HepG2 (cell line): ENCODE measurements around the gene HMMR. TPM values are rescaled to one million over a fixed set of nuclear protein-coding genes. Genes with fewer than 3 reads are reported as not detected.
A peak's percentile ranks its signal among the peaks of the same experiment; 100 is the strongest.

ENCODE experiments used
- CREM ChIP-seq, 2 experiments: sonication (generic) in 1 of 2; formaldehyde crosslinking in 1 of 2; IDR thresholded peaks; 2 replicates each; pipeline versions ENCODE4 v1.4.0 to v1.6.1; 2016 to 2020; ENCODE audit warnings: antibody characterized with exemption in 1 of 2, mild to moderate bottlenecking in 1 of 2, missing genetic modification reagents in 1 of 2
- FOXJ3 ChIP-seq: sonication (generic); formaldehyde crosslinking; IDR thresholded peaks from 2 replicates; pipeline ENCODE4 v1.4.0; 2020; ENCODE audit warnings: missing genetic modification reagents, mild to moderate bottlenecking, borderline replicate concordance
- HES4 ChIP-seq: sonication (generic); formaldehyde crosslinking; IDR thresholded peaks from 2 replicates; pipeline ENCODE4 v1.9.0; 2021; ENCODE audit warnings: mild to moderate bottlenecking, missing genetic modification reagents, borderline replicate concordance
- HMGA1 ChIP-seq: sonication (generic); formaldehyde crosslinking; conservative IDR thresholded peaks from 2 replicates; pipeline ENCODE4 v1.4.0; 2020; ENCODE audit warnings: missing genetic modification reagents
- RFX3 ChIP-seq: IDR thresholded peaks from 2 replicates; pipeline ENCODE4 v1.6.1; 2016; ENCODE audit warnings: missing biosample characterization, missing genetic modification reagents
- ZC3H4 ChIP-seq: sonication (generic); formaldehyde crosslinking; IDR thresholded peaks from 2 replicates; pipeline ENCODE4 v1.4.0; 2020; ENCODE audit warnings: missing genetic modification reagents, borderline replicate concordance
- ZFP36 ChIP-seq: fragments of 150-350 bp; IDR thresholded peaks from 2 replicates; pipeline ENCODE4 v1.6.1; 2018; ENCODE audit warnings: borderline replicate concordance, low read length, low read depth; ENCODE audit not compliant: partially characterized antibody
- ZNF33B ChIP-seq: sonication (generic); formaldehyde crosslinking; IDR thresholded peaks from 2 replicates; pipeline ENCODE4 v1.5.1; 2020; ENCODE audit warnings: mild to moderate bottlenecking, missing genetic modification reagents
- ZNF550 ChIP-seq: sonication (generic); formaldehyde crosslinking; IDR thresholded peaks from 2 replicates; pipeline ENCODE4 v1.4.0; 2020; ENCODE audit warnings: mild to moderate bottlenecking, missing genetic modification reagents, borderline replicate concordance
- ZNF615 ChIP-seq: sonication (generic); formaldehyde crosslinking; IDR thresholded peaks from 2 replicates; pipeline ENCODE4 v1.5.0; 2020; ENCODE audit warnings: mild to moderate bottlenecking, missing genetic modification reagents, borderline replicate concordance
- ZNF788 ChIP-seq: sonication (generic); formaldehyde crosslinking; IDR thresholded peaks from 2 replicates; pipeline ENCODE4 v1.5.0; 2020; ENCODE audit warnings: mild to moderate bottlenecking, missing genetic modification reagents, borderline replicate concordance
- polyA plus RNA-seq, 8 experiments: library from polyadenylated mRNA; depleted of rRNA in 3 of 8; stranded (reverse) in 7 of 8; unstranded in 1 of 8; fragments of >200 nt; fragmentation: Illumina TruSeq in 4 of 8; extraction: Trizol in 4 of 8; gene quantifications; 2 replicates each; pipeline versions ENCODE4 v1.2.1 to v1.2.3, GENCODE V29; 2011 to 2016; ENCODE audit warnings: low read depth in 4 of 8, missing spikeins in 1 of 8, mixed read lengths in 1 of 8; ENCODE audit not compliant: insufficient read depth in 1 of 8
- total RNA-seq, 5 experiments: library from RNA; depleted of rRNA; stranded (reverse); fragments of >200 nt; fragmentation: Illumina TruSeq; extraction: Trizol; gene quantifications; 2 replicates each; pipeline ENCODE4 v1.2.3, GENCODE V29; 2016; ENCODE audit warnings: low read depth in 1 of 5
- TF ChIP-seq, protein P1 (sequence below): sonication (generic); formaldehyde crosslinking; IDR thresholded peaks from 2 replicates; pipeline ENCODE4 v1.8.0; 2022; ENCODE audit warnings: low read depth, missing genetic modification reagents
- TF ChIP-seq, protein P2 (sequence below): sonication (generic); formaldehyde crosslinking; IDR thresholded peaks from 2 replicates; pipeline ENCODE4 v1.8.0; 2022; ENCODE audit warnings: mild to moderate bottlenecking, missing genetic modification reagents, moderate library complexity
- TF ChIP-seq, protein P3 (sequence below): sonication (generic); formaldehyde crosslinking; IDR thresholded peaks from 2 replicates; pipeline ENCODE4 v1.4.0; 2020; ENCODE audit warnings: mild to moderate bottlenecking, missing genetic modification reagents
- TF ChIP-seq, protein P4 (sequence below): sonication (generic); formaldehyde crosslinking; IDR thresholded peaks from 2 replicates; pipeline ENCODE4 v1.4.0; 2020; ENCODE audit warnings: missing genetic modification reagents, mild to moderate bottlenecking, borderline replicate concordance
- TF ChIP-seq, protein P5 (sequence below): IDR thresholded peaks from 2 replicates; pipeline ENCODE4 v1.6.1; 2016; ENCODE audit warnings: low read depth
- TF ChIP-seq, protein P6 (sequence below): IDR thresholded peaks from 2 replicates; pipeline ENCODE4 v1.6.1; 2012; ENCODE audit warnings: inconsistent platforms
- TF ChIP-seq, protein P7 (sequence below): IDR thresholded peaks from 2 replicates; pipeline ENCODE4 v1.6.1; 2016; ENCODE audit warnings: mild to moderate bottlenecking
- TF ChIP-seq, protein P8 (sequence below): sonication (generic); formaldehyde crosslinking; IDR thresholded peaks from 2 replicates; pipeline ENCODE4 v1.4.0; 2020; ENCODE audit warnings: missing genetic modification reagents, borderline replicate concordance

HMMR gene
- total and polyA plus RNA-seq, 2 of the 13 experiments (the other 11 are each of a cell fraction or from before 2014, with no cell fraction given): 8.5 to 48.3 TPM

DNA sequence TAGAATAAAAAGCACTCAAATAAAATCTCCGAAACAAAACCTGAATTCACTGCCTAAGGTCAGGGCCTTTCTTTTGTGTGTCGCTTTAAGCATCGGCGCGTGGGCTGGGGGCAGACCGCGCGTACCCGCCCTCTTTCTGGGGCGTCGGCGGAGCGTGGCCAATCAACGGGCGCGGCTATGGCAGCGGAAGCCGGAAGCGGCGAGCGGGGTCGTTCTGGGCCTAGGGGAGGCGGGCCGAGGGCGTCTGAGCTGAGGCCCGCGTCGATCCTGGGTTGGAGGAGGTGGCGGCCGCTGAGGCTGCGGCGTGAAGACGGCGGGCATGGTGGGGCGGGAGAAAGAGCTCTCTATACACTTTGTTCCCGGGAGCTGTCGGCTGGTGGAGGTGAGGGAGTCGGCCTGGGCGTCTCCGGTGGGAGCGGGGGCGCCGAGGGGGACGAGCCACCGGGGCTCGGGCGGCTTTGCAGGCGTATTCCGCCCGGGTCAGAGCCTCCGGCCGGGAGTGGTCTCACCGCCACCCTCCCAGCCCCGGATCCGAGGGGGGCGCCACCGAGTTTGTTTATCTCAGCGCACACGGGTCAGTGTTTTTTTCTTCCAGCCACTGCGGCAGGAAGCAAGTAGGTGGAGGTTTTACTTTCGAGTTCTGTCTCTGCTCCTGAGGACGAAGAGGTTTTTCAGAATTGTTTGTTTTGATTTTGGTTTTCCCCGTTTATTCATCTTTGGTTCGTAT, 45.1 kb downstream of the HMMR start, which contains the start of gene MAT2B (continued):
- no peak for TF ChIP-seq ZNF615 (CRISPR knock-in tag)
- TF ChIP-seq ZC3H4 (CRISPR knock-in tag): 0 out of 2 replicates have a peak, but pooled peaks have one; percentile 22
- TF ChIP-seq, protein P1, sequence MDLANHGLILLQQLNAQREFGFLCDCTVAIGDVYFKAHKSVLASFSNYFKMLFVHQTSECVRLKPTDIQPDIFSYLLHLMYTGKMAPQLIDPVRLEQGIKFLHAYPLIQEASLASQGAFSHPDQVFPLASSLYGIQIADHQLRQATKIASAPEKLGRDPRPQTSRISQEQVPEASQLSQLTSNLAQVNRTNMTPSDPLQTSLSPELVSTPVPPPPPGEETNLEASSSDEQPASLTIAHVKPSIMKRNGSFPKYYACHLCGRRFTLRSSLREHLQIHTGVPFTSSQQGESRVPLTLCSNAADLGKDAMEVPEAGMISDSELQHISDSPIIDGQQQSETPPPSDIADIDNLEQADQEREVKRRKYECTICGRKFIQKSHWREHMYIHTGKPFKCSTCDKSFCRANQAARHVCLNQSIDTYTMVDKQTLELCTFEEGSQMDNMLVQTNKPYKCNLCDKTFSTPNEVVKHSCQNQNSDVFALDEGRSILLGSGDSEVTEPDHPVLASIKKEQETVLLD: 0 out of 2 replicates have a peak, but pooled peaks have one; percentile 31
- TF ChIP-seq, protein P2, sequence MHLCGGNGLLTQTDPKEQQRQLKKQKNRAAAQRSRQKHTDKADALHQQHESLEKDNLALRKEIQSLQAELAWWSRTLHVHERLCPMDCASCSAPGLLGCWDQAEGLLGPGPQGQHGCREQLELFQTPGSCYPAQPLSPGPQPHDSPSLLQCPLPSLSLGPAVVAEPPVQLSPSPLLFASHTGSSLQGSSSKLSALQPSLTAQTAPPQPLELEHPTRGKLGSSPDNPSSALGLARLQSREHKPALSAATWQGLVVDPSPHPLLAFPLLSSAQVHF (CRISPR knock-in tag): no peak; the same call in 1 of the 2 replicates
- TF ChIP-seq, protein P3, sequence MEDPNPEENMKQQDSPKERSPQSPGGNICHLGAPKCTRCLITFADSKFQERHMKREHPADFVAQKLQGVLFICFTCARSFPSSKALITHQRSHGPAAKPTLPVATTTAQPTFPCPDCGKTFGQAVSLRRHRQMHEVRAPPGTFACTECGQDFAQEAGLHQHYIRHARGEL: no peak
- peak; percentile 60; the same call in 1 of the 2 replicates for TF ChIP-seq ZNF788 (CRISPR knock-in tag)
- TF ChIP-seq ZFP36: no peak
- TF ChIP-seq HES4: no peak
- TF ChIP-seq, protein P4, sequence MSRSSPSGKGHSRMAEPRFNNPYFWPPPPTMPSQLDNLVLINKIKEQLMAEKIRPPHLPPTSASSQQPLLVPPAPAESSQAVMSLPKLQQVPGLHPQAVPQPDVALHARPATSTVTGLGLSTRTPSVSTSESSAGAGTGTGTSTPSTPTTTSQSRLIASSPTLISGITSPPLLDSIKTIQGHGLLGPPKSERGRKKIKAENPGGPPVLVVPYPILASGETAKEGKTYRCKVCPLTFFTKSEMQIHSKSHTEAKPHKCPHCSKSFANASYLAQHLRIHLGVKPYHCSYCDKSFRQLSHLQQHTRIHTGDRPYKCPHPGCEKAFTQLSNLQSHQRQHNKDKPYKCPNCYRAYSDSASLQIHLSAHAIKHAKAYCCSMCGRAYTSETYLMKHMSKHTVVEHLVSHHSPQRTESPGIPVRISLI (CRISPR knock-in tag): peak; percentile 96
- TF ChIP-seq ZNF550 (CRISPR knock-in tag): 0 out of 2 replicates have a peak, but pooled peaks have one; percentile 30
- TF ChIP-seq CREM (IDR thresholded peaks at IDR 0.05): peak; percentile 25; the same call in 1 of the 2 replicates
- no peak for TF ChIP-seq CREM (CRISPR knock-in tag; IDR thresholded peaks at IDR 0.05)
- TF ChIP-seq FOXJ3 (CRISPR knock-in tag): peak; percentile 85
- no peak for TF ChIP-seq HMGA1 (CRISPR knock-in tag)
- TF ChIP-seq, protein P5, sequence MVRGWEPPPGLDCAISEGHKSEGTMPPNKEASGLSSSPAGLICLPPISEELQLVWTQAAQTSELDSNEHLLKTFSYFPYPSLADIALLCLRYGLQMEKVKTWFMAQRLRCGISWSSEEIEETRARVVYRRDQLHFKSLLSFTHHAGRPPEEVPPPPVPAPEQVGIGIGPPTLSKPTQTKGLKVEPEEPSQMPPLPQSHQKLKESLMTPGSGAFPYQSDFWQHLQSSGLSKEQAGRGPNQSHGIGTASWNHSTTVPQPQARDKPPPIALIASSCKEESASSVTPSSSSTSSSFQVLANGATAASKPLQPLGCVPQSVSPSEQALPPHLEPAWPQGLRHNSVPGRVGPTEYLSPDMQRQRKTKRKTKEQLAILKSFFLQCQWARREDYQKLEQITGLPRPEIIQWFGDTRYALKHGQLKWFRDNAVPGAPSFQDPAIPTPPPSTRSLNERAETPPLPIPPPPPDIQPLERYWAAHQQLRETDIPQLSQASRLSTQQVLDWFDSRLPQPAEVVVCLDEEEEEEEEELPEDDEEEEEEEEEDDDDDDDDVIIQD (CRISPR knock-in tag): peak; percentile 36; the same call in 1 of the 2 replicates
- 0 out of 2 replicates have a peak, but pooled peaks have one; percentile 14 for TF ChIP-seq ZNF33B (CRISPR knock-in tag)
- TF ChIP-seq RFX3 (CRISPR knock-in tag): no peak
- TF ChIP-seq, protein P6, sequence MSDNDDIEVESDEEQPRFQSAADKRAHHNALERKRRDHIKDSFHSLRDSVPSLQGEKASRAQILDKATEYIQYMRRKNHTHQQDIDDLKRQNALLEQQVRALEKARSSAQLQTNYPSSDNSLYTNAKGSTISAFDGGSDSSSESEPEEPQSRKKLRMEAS: peak; percentile 82
- TF ChIP-seq, protein P7, sequence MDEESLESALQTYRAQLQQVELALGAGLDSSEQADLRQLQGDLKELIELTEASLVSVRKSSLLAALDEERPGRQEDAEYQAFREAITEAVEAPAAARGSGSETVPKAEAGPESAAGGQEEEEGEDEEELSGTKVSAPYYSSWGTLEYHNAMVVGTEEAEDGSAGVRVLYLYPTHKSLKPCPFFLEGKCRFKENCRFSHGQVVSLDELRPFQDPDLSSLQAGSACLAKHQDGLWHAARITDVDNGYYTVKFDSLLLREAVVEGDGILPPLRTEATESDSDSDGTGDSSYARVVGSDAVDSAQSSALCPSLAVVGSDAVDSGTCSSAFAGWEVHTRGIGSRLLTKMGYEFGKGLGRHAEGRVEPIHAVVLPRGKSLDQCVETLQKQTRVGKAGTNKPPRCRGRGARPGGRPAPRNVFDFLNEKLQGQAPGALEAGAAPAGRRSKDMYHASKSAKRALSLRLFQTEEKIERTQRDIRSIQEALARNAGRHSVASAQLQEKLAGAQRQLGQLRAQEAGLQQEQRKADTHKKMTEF (CRISPR knock-in tag): peak; percentile 86
- TF ChIP-seq, protein P8, sequence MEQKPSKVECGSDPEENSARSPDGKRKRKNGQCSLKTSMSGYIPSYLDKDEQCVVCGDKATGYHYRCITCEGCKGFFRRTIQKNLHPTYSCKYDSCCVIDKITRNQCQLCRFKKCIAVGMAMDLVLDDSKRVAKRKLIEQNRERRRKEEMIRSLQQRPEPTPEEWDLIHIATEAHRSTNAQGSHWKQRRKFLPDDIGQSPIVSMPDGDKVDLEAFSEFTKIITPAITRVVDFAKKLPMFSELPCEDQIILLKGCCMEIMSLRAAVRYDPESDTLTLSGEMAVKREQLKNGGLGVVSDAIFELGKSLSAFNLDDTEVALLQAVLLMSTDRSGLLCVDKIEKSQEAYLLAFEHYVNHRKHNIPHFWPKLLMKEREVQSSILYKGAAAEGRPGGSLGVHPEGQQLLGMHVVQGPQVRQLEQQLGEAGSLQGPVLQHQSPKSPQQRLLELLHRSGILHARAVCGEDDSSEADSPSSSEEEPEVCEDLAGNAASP: peak; percentile 55; the same call in 1 of the 2 replicates
